ACC112 (cell line): Measurements from ENCODE around the gene PCDHGB2.
"Not testable (repeated sequence)": the region's sequence is repeated elsewhere in the genome, so short reads cannot be mapped to it uniquely, and the experiment has no call there.

Experiments used
- H2AFZ ChIP-seq: fragments of 200-600 bp; sonication (generic); one replicate; pipeline ENCODE4 v1.6.0; 2017; ENCODE audit warnings: antibody characterized with exemption, low read length; ENCODE audit not compliant: unreplicated experiment
- H3K27ac ChIP-seq: fragments of 200-600 bp; sonication (generic); 2 replicates; pipeline ENCODE4 v1.5.1; 2014; ENCODE audit warnings: low read depth, mild to moderate bottlenecking, antibody characterized with exemption, low read length, moderate library complexity
- H3K27me3 ChIP-seq: fragments of 200-600 bp; sonication (generic); 2 replicates; pipeline ENCODE4 v1.6.1; 2014; ENCODE audit warnings: mild to moderate bottlenecking, antibody characterized with exemption, low read length, moderate library complexity, mixed read lengths; ENCODE audit not compliant: insufficient read depth
- H3K36me3 ChIP-seq: fragments of 200-600 bp; sonication (generic); 2 replicates; pipeline ENCODE4 v1.6.1; 2016; ENCODE audit warnings: mild to moderate bottlenecking, antibody characterized with exemption, low read length, moderate library complexity, mixed read lengths; ENCODE audit not compliant: insufficient read depth
- H3K4me1 ChIP-seq: fragments of 200-600 bp; sonication (generic); one replicate; pipeline ENCODE4 v1.6.1; 2016; ENCODE audit warnings: low read length, mixed read lengths; ENCODE audit not compliant: insufficient read depth, unreplicated experiment, control insufficient read depth
- H3K4me3 ChIP-seq: fragments of 200-600 bp; sonication (generic); 2 replicates; pipeline ENCODE4 v1.5.1; 2014; ENCODE audit warnings: mild to moderate bottlenecking, low read depth, low read length
- H3K79me2 ChIP-seq: fragments of 200-600 bp; sonication (generic); one replicate; pipeline ENCODE4 v1.6.0; 2016; ENCODE audit warnings: low read length; ENCODE audit not compliant: control insufficient read depth, unreplicated experiment, insufficient read depth

Gene PCDHGB2

GRCh38 chr5:141371572-141372475 lies 12.0 kb downstream of the PCDHGB2 start:
- Histone ChIP-seq H3K27ac (no peak overlapping the region), H3K27me3 (peaks cover 77% of the 10 kb centered on the region), H3K4me3 (no peak overlapping the region), H3K79me2 (no peaks in the 10 kb centered on the region), H3K4me1 (no peaks in the 10 kb centered on the region), H2AFZ (no peak overlapping the region), H3K36me3 (no peaks in the 10 kb centered on the region)

GRCh38 chr5:141373673-141374317 lies 14.0 kb downstream of the PCDHGB2 start, which contains the start of gene PCDHGA6:
PCDHGA6 (plus strand) TSS chr5:141373891; CDS start chr5:141374084, 193 bp downstream.
- no peaks in the 10 kb centered on the region for H3K4me1 ChIP-seq
- no peaks in the 10 kb centered on the region for H3K79me2 ChIP-seq
- peak within 1 kb of the TSS; percentile 67 for H3K4me3 ChIP-seq
- no peak within 1 kb of the TSS for H3K27ac ChIP-seq
- no peak within 1 kb of the TSS for H2AFZ ChIP-seq
- H3K27me3 ChIP-seq: peaks cover 72% of the 10 kb centered on the region
- no peaks in the 10 kb centered on the region for H3K36me3 ChIP-seq

GRCh38 chr5:141374627-141375026 lies 14.8 kb downstream of the PCDHGB2 start:
- H3K79me2 ChIP-seq: no peaks in the 10 kb centered on the region
- H3K27me3 ChIP-seq: peaks cover 74% of the 10 kb centered on the region
- no peak overlapping the region for H2AFZ ChIP-seq
- peak overlapping the region; percentile 67; the same call in 1 of the 2 replicates for H3K4me3 ChIP-seq
- no peak overlapping the region for H3K27ac ChIP-seq
- H3K4me1 ChIP-seq: no peaks in the 10 kb centered on the region
- no peaks in the 10 kb centered on the region for H3K36me3 ChIP-seq

- H3K79me2 ChIP-seq, H2AFZ ChIP-seq, H3K4me3 ChIP-seq, H3K4me1 ChIP-seq, H3K36me3 ChIP-seq, H3K27ac ChIP-seq: not testable (repeated sequence)
- H3K27me3 ChIP-seq: peaks cover 74% of the 10 kb centered on the region
Observed at GRCh38 chr5:141375444-141376155, 15.8 kb downstream of the PCDHGB2 start.

GRCh38 chr5:141382469-141383294 lies 22.9 kb downstream of the PCDHGB2 start, which contains the start of gene PCDHGA7:
PCDHGA7 (plus strand) TSS chr5:141382742; CDS start chr5:141382900, 158 bp downstream.
- H3K79me2 ChIP-seq: no peaks in the 10 kb centered on the region
- H3K4me1 ChIP-seq: no peaks in the 10 kb centered on the region
- H3K36me3 ChIP-seq: no peaks in the 10 kb centered on the region
- H2AFZ ChIP-seq: no peak within 1 kb of the TSS
- H3K4me3 ChIP-seq: peak within 1 kb of the TSS; percentile 67
- peaks cover 80% of the 10 kb centered on the region for H3K27me3 ChIP-seq
- H3K27ac ChIP-seq: no peak within 1 kb of the TSS

GRCh38 chr5:141383345-141383744 lies 23.6 kb downstream of the PCDHGB2 start:
- no peak overlapping the region for H2AFZ ChIP-seq
- H3K27ac ChIP-seq: no peak overlapping the region
- peaks cover 83% of the 10 kb centered on the region for H3K27me3 ChIP-seq

GRCh38 chr5:141384471-141385267 lies 24.9 kb downstream of the PCDHGB2 start:
- no peak overlapping the region for H3K4me3 ChIP-seq
- no peak overlapping the region for H3K27ac ChIP-seq
- H3K27me3 ChIP-seq: peaks cover 84% of the 10 kb centered on the region
- no peaks in the 10 kb centered on the region for H3K79me2 ChIP-seq
- no peaks in the 10 kb centered on the region for H3K4me1 ChIP-seq
- H3K36me3 ChIP-seq: no peaks in the 10 kb centered on the region
- no peak overlapping the region for H2AFZ ChIP-seq

More at GRCh38 chr5:141383345-141383744, 23.6 kb downstream of the PCDHGB2 start:
- H3K4me1 ChIP-seq: no peaks in the 10 kb centered on the region
- no peaks in the 10 kb centered on the region for H3K79me2 ChIP-seq
- no peaks in the 10 kb centered on the region for H3K36me3 ChIP-seq
- H3K4me3 ChIP-seq: no peak overlapping the region

- not testable (repeated sequence) for H2AFZ ChIP-seq, H3K4me1 ChIP-seq, H3K27ac ChIP-seq, H3K79me2 ChIP-seq, H3K36me3 ChIP-seq
- Histone ChIP-seq H3K27me3 (peaks cover 88% of the 10 kb centered on the region), H3K4me3 (peak within 1 kb of the TSS; percentile 56)
Observed at GRCh38 chr5:141387557-141388311, 27.9 kb downstream of the PCDHGB2 start, which contains the start of gene PCDHGB4. PCDHGB4 (plus strand) TSS chr5:141387698; CDS start chr5:141387885, 187 bp downstream.

- peak overlapping the region; percentile 36; the same call in 1 of the 2 replicates for H3K4me3 ChIP-seq
- H3K27ac ChIP-seq: no peak overlapping the region
- H3K79me2 ChIP-seq: no peaks in the 10 kb centered on the region
- H3K4me1 ChIP-seq: no peaks in the 10 kb centered on the region
- H3K27me3 ChIP-seq: peaks cover 88% of the 10 kb centered on the region
- no peaks in the 10 kb centered on the region for H3K36me3 ChIP-seq
- no peak overlapping the region for H2AFZ ChIP-seq
Observed at GRCh38 chr5:141388661-141389060, 28.9 kb downstream of the PCDHGB2 start.
